Osteocyte (in vitro differentiated cells): ENCODE data around the gene LINGO1. TPM values are rescaled to one million over a fixed set of nuclear protein-coding genes. Genes with fewer than 3 reads are reported as not detected.
A peak's percentile ranks its signal among the peaks of the same experiment; 100 is the strongest.

Experiments
- DNase-seq: peaks from one replicate; pipeline ENCODE4 v3.0.0; 2021; ENCODE audit warnings: mixed read lengths; ENCODE audit not compliant: unreplicated experiment; ENCODE audit errors: extremely low spot score
- H3K27ac Mint-ChIP-seq: one replicate; pipeline ENCODE4 v1.8.0; 2021; ENCODE audit warnings: mild to moderate bottlenecking, mixed read lengths; ENCODE audit not compliant: unreplicated experiment
- H3K27me3 Mint-ChIP-seq: one replicate; pipeline ENCODE4 v1.8.0; 2021; ENCODE audit warnings: mixed read lengths; ENCODE audit not compliant: unreplicated experiment
- H3K36me3 Mint-ChIP-seq: one replicate; pipeline ENCODE4 v1.8.0; 2021; ENCODE audit warnings: mixed read lengths; ENCODE audit not compliant: unreplicated experiment
- H3K4me1 Mint-ChIP-seq: one replicate; pipeline ENCODE4 v1.8.0; 2021; ENCODE audit warnings: mixed read lengths; ENCODE audit not compliant: unreplicated experiment
- H3K4me3 Mint-ChIP-seq: one replicate; pipeline ENCODE4 v1.8.0; 2021; ENCODE audit warnings: mild to moderate bottlenecking, moderate library complexity, mixed read lengths; ENCODE audit not compliant: unreplicated experiment
- H3K9me3 Mint-ChIP-seq: one replicate; pipeline ENCODE4 v1.8.0; 2021; ENCODE audit warnings: mixed read lengths; ENCODE audit not compliant: unreplicated experiment
- total RNA-seq: library from RNA; stranded (reverse); gene quantifications from 2 replicates; pipeline ENCODE4 v1.2.1, GENCODE V29; 2021
- TF ChIP-seq, protein P1 (sequence below): fragments of 200-600 bp; sonication (generic); IDR thresholded peaks from 2 replicates; pipeline ENCODE4 v1.5.0; 2021; ENCODE audit warnings: antibody characterized with exemption, mild to moderate bottlenecking, moderate library complexity

The LINGO1 gene
- total RNA-seq, 1 donor from 2014 or later: 2.4 TPM

DNA sequence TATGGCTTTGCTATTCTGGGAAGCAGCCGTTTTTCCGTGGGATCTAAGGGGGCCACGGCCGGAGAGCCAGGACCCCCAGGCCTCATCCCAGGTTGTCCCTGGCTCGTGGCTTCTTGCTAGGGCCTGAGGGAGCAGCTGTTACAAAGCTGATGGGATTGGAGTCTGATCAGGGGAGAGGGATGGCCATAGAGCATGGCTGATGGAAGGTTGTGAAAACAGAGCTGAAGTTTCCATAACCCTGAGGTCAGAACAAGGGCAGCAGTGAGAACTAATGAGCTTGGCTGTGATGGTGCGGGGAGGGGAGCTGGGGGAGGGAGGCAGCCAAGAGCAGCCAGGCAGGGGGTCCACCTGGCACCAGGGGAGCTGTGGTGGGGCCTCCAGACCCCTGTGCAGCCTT, 63.0 kb downstream of the LINGO1 start:
- Mint-ChIP-seq H3K4me1 (peaks cover 41% of the 10 kb centered on the region), H3K27me3 (peaks cover 3% of the 10 kb centered on the region), H3K9me3 (no peaks in the 10 kb centered on the region), H3K27ac (peak overlapping the region; percentile 95), H3K36me3 (no peaks in the 10 kb centered on the region), H3K4me3 (peak overlapping the region; percentile 65)
- DNase-seq: no peak
- TF ChIP-seq, protein P1, sequence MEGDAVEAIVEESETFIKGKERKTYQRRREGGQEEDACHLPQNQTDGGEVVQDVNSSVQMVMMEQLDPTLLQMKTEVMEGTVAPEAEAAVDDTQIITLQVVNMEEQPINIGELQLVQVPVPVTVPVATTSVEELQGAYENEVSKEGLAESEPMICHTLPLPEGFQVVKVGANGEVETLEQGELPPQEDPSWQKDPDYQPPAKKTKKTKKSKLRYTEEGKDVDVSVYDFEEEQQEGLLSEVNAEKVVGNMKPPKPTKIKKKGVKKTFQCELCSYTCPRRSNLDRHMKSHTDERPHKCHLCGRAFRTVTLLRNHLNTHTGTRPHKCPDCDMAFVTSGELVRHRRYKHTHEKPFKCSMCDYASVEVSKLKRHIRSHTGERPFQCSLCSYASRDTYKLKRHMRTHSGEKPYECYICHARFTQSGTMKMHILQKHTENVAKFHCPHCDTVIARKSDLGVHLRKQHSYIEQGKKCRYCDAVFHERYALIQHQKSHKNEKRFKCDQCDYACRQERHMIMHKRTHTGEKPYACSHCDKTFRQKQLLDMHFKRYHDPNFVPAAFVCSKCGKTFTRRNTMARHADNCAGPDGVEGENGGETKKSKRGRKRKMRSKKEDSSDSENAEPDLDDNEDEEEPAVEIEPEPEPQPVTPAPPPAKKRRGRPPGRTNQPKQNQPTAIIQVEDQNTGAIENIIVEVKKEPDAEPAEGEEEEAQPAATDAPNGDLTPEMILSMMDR: no peak

DNA sequence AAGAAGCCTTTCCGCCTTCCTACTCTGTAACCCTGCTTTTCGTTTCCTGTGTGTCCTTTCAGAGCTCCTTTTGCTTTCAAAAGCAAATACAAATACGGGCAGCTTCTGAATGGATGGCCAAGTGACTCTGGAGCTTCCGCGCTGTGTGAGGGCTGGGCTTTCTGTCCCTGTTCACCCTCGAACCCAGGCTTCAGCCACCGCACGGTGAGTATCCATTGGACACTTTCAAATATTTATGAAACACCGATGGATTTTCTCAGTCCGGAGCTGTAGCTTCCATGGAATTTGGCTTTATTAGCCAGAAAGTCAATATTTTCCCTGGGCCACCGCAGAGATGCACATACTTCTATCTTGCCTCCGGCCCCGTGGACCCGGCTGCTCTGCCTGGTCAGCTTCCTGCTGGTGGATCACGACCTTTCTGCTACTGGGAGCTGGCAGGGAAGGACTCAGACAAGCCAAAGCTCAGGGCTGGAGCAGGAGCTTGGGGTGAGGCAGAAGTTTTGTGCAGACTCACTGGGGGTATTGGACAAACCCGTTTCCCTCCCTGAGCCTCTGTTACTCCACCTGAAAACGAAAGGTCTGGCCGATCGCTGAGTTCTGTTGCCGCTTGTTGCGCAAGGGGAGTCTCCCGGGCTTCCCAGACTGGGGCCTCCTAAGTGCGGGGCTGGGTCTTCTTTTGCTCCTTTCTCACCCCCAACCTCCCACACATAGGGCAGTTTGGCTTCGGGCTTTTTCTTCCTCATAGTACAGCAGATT, 63.6 kb downstream of the LINGO1 start:
- TF ChIP-seq, protein P1: peak; percentile 4
- no peak for DNase-seq
- Mint-ChIP-seq H3K4me1 (peaks cover 44% of the 10 kb centered on the region), H3K27me3 (peaks cover 3% of the 10 kb centered on the region), H3K4me3 (peak overlapping the region; percentile 65), H3K9me3 (no peaks in the 10 kb centered on the region), H3K27ac (peak overlapping the region; percentile 95), H3K36me3 (no peaks in the 10 kb centered on the region)

DNA sequence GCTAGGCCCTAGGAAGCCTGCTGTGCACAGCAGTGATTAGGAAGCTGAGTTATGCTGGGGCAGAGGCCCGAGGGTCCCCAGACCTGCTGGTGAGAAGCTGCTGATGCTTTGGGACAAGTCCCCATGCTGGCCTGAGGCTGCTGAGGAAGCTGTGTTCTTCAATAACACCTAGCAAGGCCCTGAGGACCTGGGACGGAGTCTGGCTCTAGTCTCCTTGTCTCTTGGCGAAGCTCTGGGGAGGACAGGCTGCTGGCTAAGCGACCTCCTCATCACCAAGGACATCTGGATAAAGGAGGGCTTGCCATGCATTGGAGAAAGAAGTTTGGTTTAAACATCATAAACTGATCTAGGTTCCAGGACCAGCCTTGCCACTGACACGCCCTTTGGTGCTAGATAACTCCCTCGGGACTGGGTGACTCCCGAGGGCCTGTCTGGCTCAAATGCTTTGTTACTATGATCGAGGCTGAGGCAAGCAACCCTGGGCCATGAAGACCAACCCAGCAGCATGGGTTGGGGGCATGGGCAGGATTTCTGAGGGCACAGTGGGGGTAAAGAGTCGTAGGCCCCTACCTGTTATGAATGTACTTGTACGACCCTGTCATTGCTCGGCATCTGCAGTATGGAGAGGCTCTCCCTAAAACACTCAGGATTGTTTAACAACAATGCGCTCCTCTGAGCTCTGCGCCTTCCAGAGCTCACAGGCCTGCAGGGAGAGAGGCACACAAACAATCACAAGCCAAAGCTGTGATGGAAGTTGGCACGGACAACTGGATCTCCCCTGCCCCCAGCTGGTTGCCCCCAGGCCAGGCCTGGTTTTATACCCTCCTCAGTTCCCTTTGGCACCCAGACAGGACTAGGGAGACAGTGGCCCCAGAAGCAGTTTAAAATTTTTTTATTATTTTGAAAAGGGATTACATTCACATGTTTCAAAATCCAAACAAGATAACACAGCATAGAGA, 64.4 kb downstream of the LINGO1 start:
- H3K9me3 Mint-ChIP-seq: no peaks in the 10 kb centered on the region
- peaks cover 44% of the 10 kb centered on the region for H3K4me1 Mint-ChIP-seq
- H3K4me3 Mint-ChIP-seq: peak overlapping the region; percentile 65
- no peak for DNase-seq
- TF ChIP-seq, protein P1: peak; percentile 33
- peak overlapping the region; percentile 95 for H3K27ac Mint-ChIP-seq
- H3K36me3 Mint-ChIP-seq: no peaks in the 10 kb centered on the region
- peaks cover 3% of the 10 kb centered on the region for H3K27me3 Mint-ChIP-seq

DNA sequence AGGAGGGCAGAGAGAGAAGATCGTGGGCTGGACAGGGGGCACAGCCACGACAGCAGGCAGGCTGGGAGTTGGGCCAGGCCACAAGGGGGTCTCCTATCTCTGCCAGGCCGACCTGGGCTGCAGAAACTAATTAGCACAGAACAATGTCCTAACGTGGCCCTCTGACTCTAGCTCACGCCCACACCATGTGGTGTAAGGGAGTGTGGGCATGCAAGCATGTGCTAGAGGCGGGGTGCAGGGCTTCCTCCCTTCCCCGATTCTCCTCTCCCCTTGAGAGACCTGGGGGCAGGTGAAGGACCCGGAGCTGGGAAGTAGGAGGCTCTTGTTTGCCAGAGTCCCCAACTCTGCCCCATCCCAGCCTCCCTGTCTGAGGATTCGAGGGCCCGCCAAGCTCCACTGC, 65.5 kb downstream of the LINGO1 start:
- Mint-ChIP-seq H3K36me3 (no peaks in the 10 kb centered on the region), H3K9me3 (no peaks in the 10 kb centered on the region), H3K4me3 (no peak overlapping the region), H3K27me3 (peaks cover 7% of the 10 kb centered on the region), H3K27ac (no peak overlapping the region), H3K4me1 (peaks cover 44% of the 10 kb centered on the region)
- no peak for DNase-seq
- TF ChIP-seq, protein P1: no peak

DNA sequence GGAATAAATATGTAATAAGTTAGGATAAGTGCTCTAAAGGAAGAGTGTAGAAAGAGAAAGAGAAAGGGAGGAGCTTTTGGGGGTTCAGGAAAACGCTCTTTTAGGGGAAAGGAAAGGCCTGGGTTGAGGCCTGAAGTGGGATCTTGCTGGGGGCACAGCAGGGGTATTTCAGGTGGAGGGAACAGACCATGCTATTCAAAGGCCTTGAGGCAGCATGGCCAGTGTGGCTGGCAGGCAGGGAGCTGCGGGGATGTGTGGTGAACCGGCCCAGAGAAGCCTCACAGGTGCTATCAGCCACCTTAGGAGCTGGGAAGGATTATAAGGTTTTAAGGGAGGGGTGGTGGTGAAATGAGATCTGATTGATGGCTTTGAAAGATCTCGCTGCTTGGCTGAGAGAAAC, 66.6 kb downstream of the LINGO1 start:
- DNase-seq: no peak
- TF ChIP-seq, protein P1: no peak
- H3K4me3 Mint-ChIP-seq: no peak overlapping the region
- H3K36me3 Mint-ChIP-seq: no peaks in the 10 kb centered on the region
- peaks cover 44% of the 10 kb centered on the region for H3K4me1 Mint-ChIP-seq
- H3K27ac Mint-ChIP-seq: no peak overlapping the region
- H3K27me3 Mint-ChIP-seq: peaks cover 7% of the 10 kb centered on the region
- no peaks in the 10 kb centered on the region for H3K9me3 Mint-ChIP-seq
